Ureter (tissue), 1 donor: ENCODE data around the gene EXOSC10. TPM values are rescaled to one million over a fixed set of nuclear protein-coding genes. Genes with fewer than 3 reads are reported as not detected.

ENCODE experiments used
- total RNA-seq: library from RNA; stranded (reverse); gene quantifications from one replicate; pipeline ENCODE4 v1.2.4, GENCODE V29; 2023
- donor health status: DM: yes; HTN: yes; CAD: no.

EXOSC10 gene
- total RNA-seq, 1 donor from 2014 or later = 71.5 TPM

Other genes starting within 250 kb of the EXOSC10 start
- gene TARDBP, start 87.2 kb downstream of the EXOSC10 start, total RNA-seq = 180 TPM
- not detected for gene MASP2, start 52.6 kb downstream of the EXOSC10 start, total RNA-seq
- gene SRM, start 39.9 kb downstream of the EXOSC10 start, total RNA-seq = 72.6 TPM
- gene ANGPTL7, start 89.5 kb upstream of the EXOSC10 start, total RNA-seq = 1.4 TPM
- 59.2 TPM for gene MTOR, start 162.7 kb upstream of the EXOSC10 start, total RNA-seq
- 20.3 TPM for gene UBIAD1, start 173.3 kb upstream of the EXOSC10 start, total RNA-seq